Caco-2 (cell line): Measurements from ENCODE around the gene DCUN1D5. TPM values are rescaled to one million over a fixed set of nuclear protein-coding genes. Genes with fewer than 3 reads are reported as not detected.

Source experiments
- BruUV-seq: library from RNA; stranded (reverse); fragments of 400-500 nt; replicated peaks from 2 replicates; lab custom pipeline; 2021; lab: Mats Ljungman, UMichigan
- CTCF ChIA-PET: fragments of 300-600 bp; sonication (Branson Sonifier 250); formaldehyde crosslinking; loops from one replicate; lab custom pipeline; 2022; ENCODE audit warnings: antibody characterized with exemption; lab: Charles Lee
- POLR2A ChIA-PET: fragments of 300-600 bp; sonication (Branson Sonifier 250); formaldehyde crosslinking; loops from one replicate; lab custom pipeline; 2022; ENCODE audit warnings: antibody characterized with exemption; lab: Charles Lee
- DNase-seq, 2 experiments: peaks; one replicate each; pipeline versions ENCODE4 v3.0.0 to v3.0.0-alpha.2; 2020 to 2022
- H3K27me3 ChIP-seq: replicated peaks from 2 replicates; pipeline ENCODE4 v1.6.0; 2011; ENCODE audit warnings: low read length; ENCODE audit not compliant: control insufficient read depth, insufficient read depth
- H3K36me3 ChIP-seq: 2 replicates; pipeline ENCODE4 v1.5.1; 2011; ENCODE audit warnings: low read length; ENCODE audit not compliant: control insufficient read depth, insufficient read depth
- H3K4me1 ChIP-seq: fragments of 250-450 bp; sonication (Bioruptor Pico); 2 replicates; pipeline ENCODE4 v1.5.1; 2020; ENCODE audit warnings: mild to moderate bottlenecking
- H3K4me3 ChIP-seq: 2 replicates; pipeline ENCODE4 v1.5.1; 2011; ENCODE audit warnings: low read depth, mild to moderate bottlenecking, control low read depth, low read length
- H3K9me3 ChIP-seq: fragments of 250-450 bp; sonication (Bioruptor Pico); 2 replicates; pipeline ENCODE4 v1.5.1; 2020; ENCODE audit warnings: mild to moderate bottlenecking, moderate library complexity
- H3K27ac Mint-ChIP-seq: one replicate; pipeline ENCODE4 v1.8.0; 2022; ENCODE audit warnings: mixed read lengths; ENCODE audit not compliant: unreplicated experiment
- H3K27me3 Mint-ChIP-seq: one replicate; pipeline ENCODE4 v1.8.0; 2022; ENCODE audit warnings: mixed read lengths; ENCODE audit not compliant: insufficient read depth, unreplicated experiment
- H3K36me3 Mint-ChIP-seq: one replicate; pipeline ENCODE4 v1.8.0; 2022; ENCODE audit warnings: mild to moderate bottlenecking, mixed read lengths; ENCODE audit not compliant: insufficient read depth, unreplicated experiment
- H3K4me1 Mint-ChIP-seq: one replicate; pipeline ENCODE4 v1.8.0; 2022; ENCODE audit warnings: low read depth, mixed read lengths; ENCODE audit not compliant: unreplicated experiment
- H3K4me3 Mint-ChIP-seq: one replicate; pipeline ENCODE4 v1.8.0; 2022; ENCODE audit warnings: mild to moderate bottlenecking, moderate library complexity, mixed read lengths; ENCODE audit not compliant: unreplicated experiment
- H3K9me3 Mint-ChIP-seq: one replicate; pipeline ENCODE4 v1.8.0; 2022; ENCODE audit warnings: mixed read lengths; ENCODE audit not compliant: unreplicated experiment
- intact Hi-C: fragments of 100-400 bp; cut with micrococcal nuclease; formaldehyde crosslinking; loops from one replicate; pipeline ENCODE4 v1.10.0; 2022; ENCODE audit not compliant: unreplicated experiment
- total RNA-seq: library from RNA; stranded (reverse); gene quantifications from 2 replicates; pipeline ENCODE4 v1.2.3, GENCODE V29; 2022
- TF ChIP-seq, protein P1 (sequence below), 2 experiments: fragments of 200-600 bp in 1 of 2; IDR thresholded peaks; 1 replicate in 1 of 2; 2 replicates in 1 of 2; pipeline versions ENCODE4 v1.5.1 to v1.8.0; 2011 to 2022; ENCODE audit warnings: antibody characterized with exemption in 1 of 2, control low read depth in 1 of 2, inconsistent platforms in 1 of 2, low read depth in 1 of 2, low read length in 1 of 2, mild to moderate bottlenecking in 1 of 2, moderate library complexity in 1 of 2; ENCODE audit not compliant: insufficient read depth in 1 of 2, severe bottlenecking in 1 of 2, unreplicated experiment in 1 of 2

DCUN1D5 gene
- total RNA-seq, 1 experiment from 2014 or later = 95.1 TPM

- peak; percentile 79 to 82 for DNase-seq
- H3K4me3 ChIP-seq = peak overlapping the region; percentile 74
- ChIA-PET POLR2A (interaction anchor here (1.2 to 2.0 kb wide), 2 partner anchors 18 to 22 kb away, joined by 8 to 41 read pairs; partner anchors contain the start of gene DYNC2H1), CTCF (interaction anchor here (0.6 to 2.0 kb wide), 3 partner anchors 18 to 749 kb away, joined by 3 to 25 read pairs (median 3); partner anchors contain the start of gene DYNC2H1)
- H3K4me1 ChIP-seq = peaks cover 18% of the 10 kb centered on the region
- H3K9me3 Mint-ChIP-seq = no peaks in the 10 kb centered on the region
- H3K36me3 Mint-ChIP-seq = peaks cover 42% of the 10 kb centered on the region
- H3K27me3 ChIP-seq = no peaks in the 10 kb centered on the region
- intact Hi-C loops = no loop called here
- peaks cover 13% of the 10 kb centered on the region for H3K4me1 Mint-ChIP-seq
- peak overlapping the region; percentile 85 for H3K4me3 Mint-ChIP-seq
- H3K36me3 ChIP-seq = peaks cover 8% of the 10 kb centered on the region
- H3K27me3 Mint-ChIP-seq = no peaks in the 10 kb centered on the region
- TF ChIP-seq, protein P1, sequence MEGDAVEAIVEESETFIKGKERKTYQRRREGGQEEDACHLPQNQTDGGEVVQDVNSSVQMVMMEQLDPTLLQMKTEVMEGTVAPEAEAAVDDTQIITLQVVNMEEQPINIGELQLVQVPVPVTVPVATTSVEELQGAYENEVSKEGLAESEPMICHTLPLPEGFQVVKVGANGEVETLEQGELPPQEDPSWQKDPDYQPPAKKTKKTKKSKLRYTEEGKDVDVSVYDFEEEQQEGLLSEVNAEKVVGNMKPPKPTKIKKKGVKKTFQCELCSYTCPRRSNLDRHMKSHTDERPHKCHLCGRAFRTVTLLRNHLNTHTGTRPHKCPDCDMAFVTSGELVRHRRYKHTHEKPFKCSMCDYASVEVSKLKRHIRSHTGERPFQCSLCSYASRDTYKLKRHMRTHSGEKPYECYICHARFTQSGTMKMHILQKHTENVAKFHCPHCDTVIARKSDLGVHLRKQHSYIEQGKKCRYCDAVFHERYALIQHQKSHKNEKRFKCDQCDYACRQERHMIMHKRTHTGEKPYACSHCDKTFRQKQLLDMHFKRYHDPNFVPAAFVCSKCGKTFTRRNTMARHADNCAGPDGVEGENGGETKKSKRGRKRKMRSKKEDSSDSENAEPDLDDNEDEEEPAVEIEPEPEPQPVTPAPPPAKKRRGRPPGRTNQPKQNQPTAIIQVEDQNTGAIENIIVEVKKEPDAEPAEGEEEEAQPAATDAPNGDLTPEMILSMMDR (IDR thresholded peaks at IDR 0.05; ENCODE audit: insufficient read depth in 1 of 2, low read depth in 1 of 2, low read length in 1 of 2, severe bottlenecking in 1 of 2, unreplicated experiment in 1 of 2) = no peak
- BruUV-seq = no TSS peak
- no peaks in the 10 kb centered on the region for H3K9me3 ChIP-seq
- H3K27ac Mint-ChIP-seq = peak overlapping the region; percentile 97
Measured at GRCh38 chr11:103091064-103091800, 728 bp downstream of the DCUN1D5 start.

DNA sequence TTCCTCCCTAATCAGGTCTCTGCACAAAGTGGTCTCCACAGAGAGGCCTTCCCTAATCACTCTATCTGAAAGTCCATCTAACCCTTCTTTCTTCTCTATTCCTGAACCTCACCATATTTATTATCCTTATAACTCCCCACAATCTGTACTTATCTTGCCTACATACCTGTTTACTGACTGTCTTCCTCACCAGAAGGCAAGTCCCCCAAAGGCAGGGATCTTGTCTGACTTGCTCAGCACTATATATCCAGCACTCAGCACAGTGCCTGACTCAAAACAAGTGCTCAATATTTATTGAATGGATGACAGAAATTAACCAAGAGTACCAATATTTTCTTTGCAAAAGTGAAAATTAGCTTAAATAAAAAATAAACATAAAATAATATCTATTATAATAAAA is 5.5 kb downstream of the DCUN1D5 start:
- Mint-ChIP-seq H3K36me3 (peaks cover 74% of the 10 kb centered on the region), H3K4me1 (peaks cover 6% of the 10 kb centered on the region), H3K27ac (no peak overlapping the region), H3K9me3 (no peaks in the 10 kb centered on the region), H3K27me3 (no peaks in the 10 kb centered on the region), H3K4me3 (no peak overlapping the region)
- DNase-seq = no peak
- Histone ChIP-seq H3K9me3 (no peaks in the 10 kb centered on the region), H3K4me3 (no peak overlapping the region), H3K27me3 (no peaks in the 10 kb centered on the region), H3K4me1 (peaks cover 20% of the 10 kb centered on the region), H3K36me3 (peaks cover 8% of the 10 kb centered on the region)
- no TSS peak for BruUV-seq
- TF ChIP-seq, protein P1 (IDR thresholded peaks at IDR 0.05; ENCODE audit: insufficient read depth in 1 of 2, low read depth in 1 of 2, low read length in 1 of 2, severe bottlenecking in 1 of 2, unreplicated experiment in 1 of 2) = no peak
- POLR2A ChIA-PET = no interaction called here
- CTCF ChIA-PET = no interaction called here
- intact Hi-C loops = no loop called here

GRCh38 chr11:103085758-103086365 is 6.1 kb downstream of the DCUN1D5 start:
- peaks cover 6% of the 10 kb centered on the region for H3K4me1 Mint-ChIP-seq
- H3K9me3 Mint-ChIP-seq = no peaks in the 10 kb centered on the region
- ChIA-PET POLR2A (no interaction called here), CTCF (no interaction called here)
- peaks cover 8% of the 10 kb centered on the region for H3K36me3 ChIP-seq
- DNase-seq = no peak
- BruUV-seq = no TSS peak
- intact Hi-C loops = no loop called here
- no peaks in the 10 kb centered on the region for H3K27me3 Mint-ChIP-seq
- H3K9me3 ChIP-seq = no peaks in the 10 kb centered on the region
- H3K27ac Mint-ChIP-seq = no peak overlapping the region
- H3K4me1 ChIP-seq = peaks cover 20% of the 10 kb centered on the region
- H3K27me3 ChIP-seq = no peaks in the 10 kb centered on the region
- no peak overlapping the region for H3K4me3 ChIP-seq
- TF ChIP-seq, protein P1 (IDR thresholded peaks at IDR 0.05; ENCODE audit: insufficient read depth in 1 of 2, low read depth in 1 of 2, low read length in 1 of 2, severe bottlenecking in 1 of 2, unreplicated experiment in 1 of 2) = no peak
- H3K4me3 Mint-ChIP-seq = no peak overlapping the region
- H3K36me3 Mint-ChIP-seq = peaks cover 71% of the 10 kb centered on the region
